Cardiac septum (tissue), 1 donor: ENCODE measurements around the gene RBM18. TPM values are rescaled to one million over a fixed set of nuclear protein-coding genes. Genes with fewer than 3 reads are reported as not detected.

ENCODE experiments used
- DNase-seq: peaks from one replicate; pipeline ENCODE4 v3.0.0-alpha.2; 2020; ENCODE audit warnings: low spot score
- intact Hi-C: fragments of 100-400 bp; cut with DNase I; formaldehyde crosslinking; loops from one replicate; pipeline ENCODE4 v1.14.0; 2022
- total RNA-seq: library from RNA; stranded (reverse); fragmentation: NEBNext Ultra II Directional; extraction: Animal tissue kit (Norgen Biotek cat#: 25700); gene quantifications from one replicate; pipeline ENCODE4 v1.2.1, GENCODE V29; 2021
- donor health status: DM: no; HTN: no; CAD: no.

The RBM18 gene
- total RNA-seq, 1 donor from 2014 or later, result 32.3 TPM

DNA sequence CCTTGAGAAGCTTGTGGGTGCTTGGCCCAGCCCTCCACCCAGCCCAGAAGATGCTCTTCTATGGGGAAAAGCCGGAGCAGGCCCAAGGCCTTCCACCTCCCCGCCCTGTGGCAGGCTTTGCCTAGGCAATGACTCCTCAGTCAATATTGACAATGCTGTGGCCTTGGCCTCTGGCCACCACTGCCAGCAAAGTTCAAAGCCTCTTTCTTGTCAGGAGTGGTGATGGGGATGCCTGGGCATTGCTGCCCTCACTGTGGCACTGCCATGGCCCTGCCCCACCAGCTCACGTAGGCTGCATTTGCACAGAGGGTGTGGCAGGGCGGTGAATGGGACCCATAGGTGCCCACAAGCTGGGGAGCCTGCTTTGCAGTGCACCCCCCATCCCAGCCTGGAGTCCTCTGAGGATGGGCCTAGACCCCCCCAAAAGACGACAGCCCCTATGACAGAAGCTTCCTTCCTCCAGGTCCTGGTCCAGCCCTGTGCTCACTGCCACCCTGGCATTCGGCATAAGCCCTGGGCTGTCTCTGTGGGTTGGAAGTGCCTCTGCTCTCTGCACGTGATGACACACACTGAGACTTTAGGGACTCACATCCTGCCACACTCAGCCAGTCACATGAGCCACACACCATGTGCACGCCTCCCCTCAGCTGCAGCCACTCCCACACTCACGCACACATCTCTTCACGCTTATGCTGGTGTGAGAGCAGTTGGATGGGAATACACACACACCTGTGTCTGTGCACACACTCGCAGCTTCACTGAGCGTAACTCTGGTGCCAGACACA is 73.9 kb downstream of the RBM18 start:
- DNase-seq, result no peak
- intact Hi-C loops, result no loop called here

GRCh38 chr9:122188369-122188768 is 76.3 kb downstream of the RBM18 start:
- no peak for DNase-seq
- intact Hi-C loops, result no loop called here

Other genes starting within 250 kb of the RBM18 start
- gene TTLL11, start 171.5 kb downstream of the RBM18 start, total RNA-seq, result 12.6 TPM
- gene NDUFA8, start 105.1 kb downstream of the RBM18 start, total RNA-seq, result 230 TPM
- not detected for gene MORN5, start 104.9 kb downstream of the RBM18 start, total RNA-seq
- 10.8 TPM for gene LHX6, start 35.9 kb downstream of the RBM18 start, total RNA-seq
- gene MRRF, start within 50 bp of the RBM18 start, total RNA-seq, result 35.9 TPM
- 2.9 TPM for gene PTGS1, start 106.2 kb upstream of the RBM18 start, total RNA-seq
- not detected for gene OR1J1, start 213.1 kb upstream of the RBM18 start, total RNA-seq
- not detected for gene OR1J2, start 246.0 kb upstream of the RBM18 start, total RNA-seq